HG02623 (cell line): ENCODE data around the gene IDE.
A peak's percentile ranks its signal among the peaks of the same experiment; 100 is the strongest.
"Not testable (repeated sequence)": the region's sequence is repeated elsewhere in the genome, so short reads cannot be mapped to it uniquely, and the experiment has no call there.

Experiments used
- ATAC-seq: cut with Tn5 transposase; IDR thresholded peaks from one replicate; pipeline ENCODE4 v1.9.1; 2021; ENCODE audit warnings: moderate library complexity; ENCODE audit not compliant: unreplicated experiment

The IDE gene

DNA sequence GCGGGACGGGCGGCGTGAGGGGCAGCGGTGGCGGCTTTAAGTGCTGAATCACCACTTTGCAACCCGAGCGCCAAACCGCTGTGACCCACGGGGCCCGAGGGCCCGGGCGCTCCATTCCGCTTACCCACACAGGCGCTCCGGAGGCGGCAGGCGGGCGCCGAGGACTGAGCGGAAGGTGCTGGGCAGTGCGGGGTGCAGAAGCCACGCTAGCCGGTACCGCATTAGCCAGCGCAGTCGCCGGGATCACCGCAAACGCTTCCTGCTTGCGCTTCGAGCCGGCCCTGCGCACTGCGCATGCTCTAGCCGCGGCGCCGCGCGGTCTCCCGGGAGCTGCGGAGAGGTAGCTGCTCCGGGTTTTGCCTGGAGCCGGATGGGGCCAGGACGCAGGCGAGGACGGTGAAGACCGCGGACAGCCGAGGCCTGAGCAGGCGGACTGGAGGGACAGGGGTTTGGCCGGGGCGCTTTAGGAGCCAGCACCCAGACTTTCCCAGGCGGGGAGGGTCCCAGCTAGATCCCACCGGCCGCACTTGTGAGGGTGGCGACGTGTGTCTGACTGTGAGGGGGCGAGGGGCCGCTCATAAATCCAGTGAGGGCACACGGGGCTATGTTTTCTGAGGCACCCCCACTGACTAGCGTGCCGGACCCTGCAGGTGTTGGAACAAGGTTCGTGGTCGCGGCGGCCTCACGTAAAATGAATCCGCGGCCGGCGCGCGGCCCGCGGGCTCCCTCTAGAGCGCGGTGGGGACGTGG is at the start of gene IDE:
Gene IDE (minus strand): TSS at position 296 of the 750 bp plus-strand sequence. CDS start 74 bp downstream, at position 222.
- peak; percentile 56 for ATAC-seq

DNA sequence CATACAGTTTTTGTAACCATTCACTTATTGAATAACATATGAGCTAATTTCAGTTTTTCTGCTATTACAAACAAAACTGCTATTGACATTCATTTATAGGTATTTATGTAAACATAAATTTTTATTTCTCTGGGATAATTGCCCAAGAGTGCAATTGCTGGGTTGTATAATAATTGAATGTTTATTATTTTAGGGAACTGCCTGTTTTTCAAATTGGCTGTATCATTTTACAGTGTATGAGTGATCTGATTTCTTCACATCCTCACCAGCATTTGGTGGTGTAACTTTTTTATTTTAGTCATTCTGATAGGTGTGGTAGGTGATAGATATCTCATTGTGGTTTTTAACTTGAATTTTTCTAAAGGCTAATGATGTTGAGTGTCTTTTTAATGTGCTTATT is 45.5 kb upstream of the IDE start:
- ATAC-seq = no peak

DNA sequence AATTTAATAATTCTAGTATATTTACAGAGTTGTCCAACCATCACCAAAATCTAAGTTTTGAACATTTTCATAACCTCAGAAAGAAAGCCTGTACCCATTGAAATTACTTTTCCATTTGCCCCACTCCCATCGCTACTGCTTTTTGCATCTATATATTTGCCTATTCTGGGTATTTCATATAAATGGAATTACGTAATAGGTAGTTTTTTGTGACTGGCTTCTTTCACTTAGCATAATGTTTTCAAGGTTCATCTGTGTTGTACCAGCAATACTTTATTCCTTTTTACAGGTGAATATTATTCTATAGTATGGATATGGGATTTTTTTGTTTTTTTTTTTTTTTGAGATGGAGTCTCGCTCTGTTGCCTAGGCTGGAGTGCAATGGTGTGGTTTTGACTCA is 41.6 kb upstream of the IDE start:
- ATAC-seq = no peak

DNA sequence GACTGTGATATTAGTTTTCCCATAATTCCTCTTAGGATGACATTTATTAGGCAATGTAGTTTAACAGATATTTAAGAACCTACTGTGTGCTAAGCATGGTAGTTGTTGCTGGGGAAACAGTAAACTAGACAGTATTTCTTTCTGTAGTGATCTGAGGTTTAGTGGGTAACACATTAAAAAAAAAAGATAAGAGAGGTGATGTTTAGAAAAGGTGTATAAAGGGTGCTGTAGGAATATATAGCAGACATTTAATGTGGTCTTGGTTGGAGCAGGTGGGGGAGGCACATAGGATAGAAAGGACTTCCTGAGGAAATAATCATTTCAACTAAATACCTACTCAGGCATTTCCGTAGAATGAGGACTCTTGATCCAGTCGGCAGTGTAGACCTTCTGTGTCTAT is 30.9 kb upstream of the IDE start:
- no peak for ATAC-seq

DNA sequence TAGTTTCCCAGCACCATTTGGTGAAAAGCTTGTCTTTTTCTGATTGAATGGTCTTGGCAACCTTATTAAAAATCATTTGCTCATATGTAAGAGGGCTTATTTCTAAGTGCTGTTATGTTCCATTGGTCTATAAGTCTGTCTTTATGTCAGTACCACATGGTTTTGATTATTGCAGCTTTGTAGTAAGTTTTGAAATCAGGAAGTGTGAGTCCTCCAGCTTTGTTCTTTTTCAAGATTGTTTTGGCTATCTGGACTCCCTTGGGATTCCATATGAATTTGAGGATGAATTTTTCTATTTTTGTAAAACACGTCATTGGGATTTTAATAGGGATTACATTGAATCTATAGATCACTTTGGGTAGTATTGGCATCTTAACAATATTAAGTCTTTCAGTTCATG is 24.4 kb upstream of the IDE start:
- ATAC-seq = no peak

DNA sequence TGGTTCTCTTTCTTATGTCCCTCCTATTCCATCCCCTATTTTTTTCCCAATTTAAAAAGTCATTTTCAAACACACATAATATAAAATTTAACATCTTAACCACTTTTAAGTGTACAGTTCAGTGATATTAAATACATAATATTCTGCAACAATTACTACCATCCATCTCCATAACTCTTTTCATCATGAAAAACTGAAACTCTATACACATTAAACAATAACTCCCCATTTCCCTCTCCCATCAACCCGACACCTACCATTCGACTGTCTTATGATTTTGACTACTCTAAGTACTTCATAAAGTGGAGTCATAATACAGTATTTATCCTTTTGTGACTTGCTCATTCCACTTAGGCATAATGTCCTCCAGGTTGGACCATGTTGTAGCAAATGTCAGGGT is 21.6 kb upstream of the IDE start:
- no peak for ATAC-seq

DNA sequence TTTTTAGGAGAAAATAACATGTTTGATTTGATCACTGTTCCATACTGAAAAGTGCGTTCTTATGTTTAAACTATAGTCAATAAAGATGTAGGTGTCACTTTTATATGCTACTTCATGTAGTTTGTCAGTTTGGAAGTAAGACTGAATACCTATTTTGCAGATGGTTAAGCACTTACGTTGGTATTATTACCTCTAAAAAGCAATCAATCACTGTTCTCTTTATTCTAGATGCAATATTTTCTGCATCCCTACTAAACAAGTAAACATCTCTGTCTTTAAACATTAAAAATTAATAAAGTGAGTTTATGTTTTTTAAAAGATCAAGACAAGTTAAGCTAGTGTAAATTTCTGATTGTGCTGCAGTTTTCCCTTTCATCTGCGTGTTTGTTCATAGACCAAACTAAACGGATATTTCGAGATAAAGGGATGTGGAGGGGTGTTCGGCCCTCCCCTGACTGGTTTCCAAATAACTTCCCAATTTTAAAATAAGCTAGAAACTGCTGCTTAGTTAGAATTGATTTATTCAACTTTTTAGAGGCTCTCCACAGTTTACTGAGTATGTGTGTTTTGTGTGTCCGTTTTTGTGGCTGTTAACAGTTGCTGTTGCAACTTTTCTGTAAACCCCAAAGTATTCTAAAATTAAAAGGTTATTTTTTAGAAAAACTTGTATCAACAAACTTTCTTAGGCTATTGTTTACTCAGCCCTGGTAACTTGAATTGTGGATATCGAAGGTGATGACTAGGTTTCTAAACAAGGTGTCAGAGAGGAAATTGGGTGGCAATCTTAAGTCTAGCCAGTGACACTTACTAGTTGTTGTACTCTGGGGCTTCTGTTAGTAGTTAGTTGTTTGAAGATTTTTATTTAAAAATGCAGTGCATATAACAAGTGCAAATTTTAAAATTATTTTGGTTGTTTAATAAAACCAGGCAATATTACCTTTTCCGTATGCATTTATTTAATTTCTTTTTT is 20.0 kb upstream of the IDE start:
- ATAC-seq = no peak

DNA sequence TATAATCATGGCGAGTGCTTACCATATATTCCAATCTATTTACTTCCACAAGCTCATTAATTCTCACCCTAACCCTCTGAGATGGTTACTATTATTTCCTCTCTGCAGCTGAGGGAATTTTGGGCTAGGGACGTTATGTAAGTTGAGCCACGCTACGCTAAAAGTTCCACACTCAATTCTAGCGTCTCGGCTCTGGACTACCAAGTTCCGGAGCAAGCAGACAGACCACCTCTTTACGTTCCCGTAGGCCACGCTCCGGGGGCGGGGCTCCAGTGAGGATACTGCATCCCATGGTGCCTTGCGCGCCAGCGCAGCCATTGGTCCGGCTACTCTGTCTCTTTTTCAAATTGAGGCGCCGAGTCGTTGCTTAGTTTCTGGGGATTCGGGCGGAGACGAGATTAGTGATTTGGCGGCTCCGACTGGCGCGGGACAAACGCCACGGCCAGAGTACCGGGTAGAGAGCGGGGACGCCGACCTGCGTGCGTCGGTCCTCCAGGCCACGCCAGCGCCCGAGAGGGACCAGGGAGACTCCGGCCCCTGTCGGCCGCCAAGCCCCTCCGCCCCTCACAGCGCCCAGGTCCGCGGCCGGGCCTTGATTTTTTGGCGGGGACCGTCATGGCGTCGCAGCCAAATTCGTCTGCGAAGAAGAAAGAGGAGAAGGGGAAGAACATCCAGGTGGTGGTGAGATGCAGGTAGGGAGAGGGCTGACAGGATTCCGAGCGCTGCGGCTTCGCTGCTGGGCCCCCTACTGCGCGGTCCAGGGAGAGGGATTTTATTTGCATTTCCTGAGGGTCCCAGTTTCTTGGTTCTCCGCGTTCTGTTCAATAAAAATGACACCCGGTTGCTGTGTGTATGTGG is 19.1 kb upstream of the IDE start, which contains the start of gene KIF11:
Gene KIF11 (plus strand): TSS at position 370 of the 858 bp plus-strand sequence. CDS start 246 bp downstream, at position 616.
- peak; percentile 73 for ATAC-seq

DNA sequence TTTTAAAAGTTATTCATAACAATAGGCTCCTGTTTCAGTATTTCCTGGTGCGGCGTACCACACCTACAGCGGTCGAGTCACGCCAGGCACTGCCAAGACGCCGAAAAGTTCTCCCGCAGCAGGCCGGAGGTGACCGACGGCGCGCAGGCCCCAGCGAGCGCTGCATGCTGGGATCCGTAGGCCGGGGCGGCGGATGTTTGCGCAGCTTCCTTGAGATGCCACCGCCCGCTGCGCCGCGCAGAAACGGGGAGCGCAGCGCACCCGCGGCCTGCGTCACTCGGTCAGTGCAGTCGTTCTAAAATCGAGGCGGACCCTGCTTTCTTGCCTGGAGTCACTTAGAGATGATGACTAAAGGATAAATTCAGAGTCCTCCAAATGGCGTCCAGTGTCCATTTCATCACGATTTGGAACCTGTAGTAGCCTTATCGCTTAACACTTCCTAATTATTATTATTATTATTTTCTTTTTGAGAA is 17.7 kb upstream of the IDE start:
- ATAC-seq = peak; percentile 71

DNA sequence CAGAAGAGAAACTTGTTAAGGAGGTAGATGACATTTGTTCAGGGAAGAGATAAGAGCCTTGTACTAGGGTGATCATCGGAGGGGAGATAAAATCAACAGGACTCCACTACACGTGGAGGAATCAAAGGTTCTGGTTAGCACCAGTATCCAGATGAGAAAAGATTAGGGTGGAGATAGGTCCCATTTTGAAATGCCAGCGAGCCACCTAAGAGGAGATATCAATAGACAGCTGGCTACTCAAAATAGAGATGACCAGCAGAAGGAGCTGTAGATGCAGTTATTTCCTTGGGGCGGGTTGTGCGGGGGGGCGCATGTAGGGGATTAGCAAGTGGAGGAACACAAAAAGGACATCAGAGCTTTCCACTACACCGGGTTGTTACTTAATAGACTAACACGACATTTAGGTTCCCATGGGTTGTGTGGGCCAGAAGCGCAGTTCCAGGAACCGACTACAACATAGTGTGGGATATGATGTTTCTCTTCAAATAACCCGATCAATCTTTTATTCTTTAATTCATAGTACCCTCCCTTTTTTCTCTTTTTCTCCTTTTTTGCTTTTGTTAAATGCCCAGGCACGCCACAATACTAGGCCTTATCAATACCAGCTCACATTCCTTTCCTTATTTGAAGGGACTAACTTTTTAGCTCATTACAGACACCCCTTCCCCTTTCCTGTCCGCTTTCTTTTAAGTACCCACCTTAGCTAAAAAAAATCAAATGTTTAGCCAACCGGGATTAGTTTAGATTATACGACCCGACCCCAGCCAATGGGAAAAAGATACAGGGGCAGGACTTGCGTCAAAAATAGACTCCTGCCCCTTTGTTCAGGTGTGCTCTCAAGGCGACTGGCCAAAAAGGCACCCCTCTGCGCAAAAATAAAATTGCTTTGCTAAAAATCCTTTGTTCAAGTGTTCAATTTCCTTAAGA is 17.0 kb upstream of the IDE start:
- peak; percentile 2 for ATAC-seq

DNA sequence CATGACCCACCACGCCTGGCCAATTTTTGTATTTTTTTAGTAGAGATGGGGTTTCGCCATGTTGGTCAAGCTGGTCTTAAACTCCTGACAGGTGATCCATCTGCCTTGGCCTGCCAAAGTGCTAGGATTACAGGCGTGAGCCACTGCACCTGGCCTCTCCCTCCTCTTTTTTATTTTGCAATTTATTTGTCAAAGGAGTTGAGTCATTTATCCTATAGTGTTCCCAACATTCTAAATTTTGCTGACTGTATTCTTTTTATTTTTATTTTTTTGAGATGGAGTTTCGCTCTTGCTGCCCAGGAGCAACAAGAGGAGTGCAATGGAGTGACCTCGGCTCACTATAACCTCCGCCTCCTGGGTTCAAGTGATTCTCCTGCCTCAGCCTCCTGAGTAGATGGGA is 8.5 kb upstream of the IDE start:
- ATAC-seq = not testable (repeated sequence)

DNA sequence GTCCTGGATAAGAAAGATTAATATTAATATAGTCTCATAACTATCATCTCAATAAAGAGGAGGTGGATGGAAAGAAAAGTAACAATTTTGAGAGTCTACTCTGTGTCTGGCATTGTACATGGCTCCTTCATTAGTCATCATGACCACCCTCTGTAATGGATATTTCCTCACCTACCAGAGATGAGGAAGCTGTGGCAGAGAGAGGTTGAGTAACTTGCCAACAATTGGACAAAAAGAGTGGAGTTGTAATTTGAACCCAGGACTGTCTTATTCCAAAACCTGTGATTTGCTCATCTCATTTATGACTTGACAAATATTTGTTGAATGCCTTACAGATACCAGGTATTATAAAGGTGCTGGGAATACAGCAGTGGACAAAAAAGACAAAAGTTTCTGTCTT is 2.1 kb upstream of the IDE start:
- no peak for ATAC-seq

DNA sequence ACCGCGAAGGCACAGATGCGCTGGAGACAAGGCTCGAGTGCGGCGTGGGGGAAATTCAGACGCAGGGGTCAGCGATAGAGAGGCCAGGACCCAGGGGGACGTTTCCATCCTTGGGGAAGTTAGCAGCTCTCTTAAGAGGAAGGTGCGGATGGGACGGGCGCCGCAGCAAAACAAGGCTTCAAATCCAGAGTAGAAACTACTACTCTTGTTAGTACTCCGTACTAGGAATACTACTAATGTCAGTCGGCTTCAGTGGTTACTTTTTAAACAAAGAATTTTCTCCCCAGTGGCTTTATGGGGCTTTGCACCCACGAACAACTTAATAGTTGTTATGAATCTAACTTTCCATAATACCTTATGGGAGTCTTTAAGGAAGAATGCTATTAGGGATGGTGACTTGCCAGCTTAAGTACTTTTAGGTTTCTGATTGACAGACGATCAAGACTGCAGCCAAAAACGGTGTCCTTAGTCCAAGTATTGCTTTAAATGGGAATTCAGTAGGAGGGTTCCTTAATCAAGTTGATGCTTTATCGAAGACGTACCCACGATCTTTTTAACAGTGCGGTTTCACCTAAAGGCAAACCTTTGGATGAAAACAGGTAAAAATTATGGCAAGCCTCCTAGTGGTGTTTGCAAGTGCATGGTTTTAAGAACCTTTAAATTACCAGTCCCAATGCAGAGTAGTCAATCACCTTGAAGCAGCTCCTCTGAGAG is 812 bp upstream of the IDE start:
- ATAC-seq = peak; percentile 6

DNA sequence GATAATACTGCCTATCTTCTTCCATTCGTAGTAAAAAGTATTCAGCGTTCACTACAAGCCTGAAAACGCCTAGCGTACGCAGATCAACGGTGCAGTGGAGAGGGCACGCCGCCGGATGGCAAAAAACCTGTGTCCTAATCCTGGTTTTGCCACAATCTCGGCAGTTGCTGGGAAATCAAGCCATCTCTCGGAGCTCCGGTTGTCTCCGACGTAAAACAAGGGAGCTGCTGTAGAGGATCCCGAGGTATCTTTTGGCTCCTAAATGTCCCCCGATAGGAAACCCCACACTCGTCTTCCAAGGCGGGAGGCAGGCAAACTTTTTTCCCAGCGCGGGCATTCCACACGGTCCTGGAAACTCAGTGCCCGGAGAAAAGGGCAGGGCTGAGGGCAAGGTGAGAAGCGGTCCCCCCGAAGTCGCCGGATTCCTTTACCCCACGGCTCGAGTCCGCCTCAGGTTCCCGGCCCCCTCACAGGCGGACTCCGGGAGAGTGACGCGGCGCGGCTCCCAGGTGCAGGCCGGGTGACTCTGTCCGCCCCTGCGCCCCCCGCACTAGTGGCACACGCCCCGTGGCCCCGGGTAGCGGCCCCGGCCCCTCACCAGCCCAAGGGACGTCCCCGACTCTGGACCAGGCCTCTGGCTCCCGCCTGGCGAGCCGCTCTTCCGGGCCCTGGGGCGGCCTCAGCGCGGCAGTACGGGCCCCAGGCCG is 649 bp downstream of the IDE start:
- peak; percentile 22 for ATAC-seq

DNA sequence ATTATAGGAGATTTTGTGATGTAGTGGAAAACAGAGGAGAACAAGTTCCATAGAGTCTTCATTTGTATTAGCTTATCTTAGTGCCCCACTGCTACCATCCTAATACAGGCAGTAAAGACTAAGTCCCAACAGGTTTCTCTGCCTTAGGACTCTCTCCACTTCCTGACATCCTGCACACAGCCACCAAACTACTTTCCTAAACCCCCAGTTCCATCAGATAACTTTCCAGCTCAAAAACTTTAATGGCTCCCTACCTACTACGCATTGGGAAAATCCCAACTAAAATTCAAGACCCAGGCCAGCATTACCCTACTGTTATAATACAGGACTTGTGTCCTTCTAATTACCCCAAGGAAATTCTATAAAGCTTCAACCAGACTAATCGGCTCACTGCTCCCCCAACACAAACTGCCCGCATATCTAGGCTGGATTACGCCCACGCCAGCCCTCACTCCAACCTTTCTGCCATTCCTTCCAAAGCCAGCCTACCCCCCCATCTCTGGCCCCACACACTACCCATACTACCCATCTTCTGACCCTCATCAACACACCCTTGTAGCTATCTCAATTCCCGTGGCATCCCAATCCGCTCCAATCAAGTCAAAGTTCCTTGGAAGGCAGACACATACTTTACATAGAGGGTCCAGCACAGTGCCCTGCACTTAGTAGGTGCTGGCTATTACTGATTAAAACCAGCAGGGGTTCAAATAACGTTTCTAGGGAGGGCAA is 1.4 kb downstream of the IDE start:
- ATAC-seq = no peak

DNA sequence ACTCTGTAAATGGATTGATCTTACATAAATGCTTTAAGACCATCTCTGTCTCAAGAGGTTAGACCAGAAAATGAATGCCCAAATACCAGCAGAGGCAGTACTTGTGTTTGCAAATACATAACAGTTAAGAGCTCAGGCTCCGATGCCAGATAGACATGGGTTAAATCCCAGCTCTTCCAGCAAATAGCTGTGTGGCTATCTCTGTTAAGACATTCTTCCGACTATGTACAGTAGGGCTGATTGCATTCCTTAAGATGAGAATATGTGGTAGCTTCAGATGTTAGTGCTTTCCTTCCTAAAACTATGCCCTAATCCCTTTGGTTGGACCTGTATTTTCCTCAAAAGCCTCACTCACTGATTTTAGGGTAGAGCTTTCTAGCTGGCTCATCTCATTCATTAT is 2.2 kb downstream of the IDE start:
- no peak for ATAC-seq

DNA sequence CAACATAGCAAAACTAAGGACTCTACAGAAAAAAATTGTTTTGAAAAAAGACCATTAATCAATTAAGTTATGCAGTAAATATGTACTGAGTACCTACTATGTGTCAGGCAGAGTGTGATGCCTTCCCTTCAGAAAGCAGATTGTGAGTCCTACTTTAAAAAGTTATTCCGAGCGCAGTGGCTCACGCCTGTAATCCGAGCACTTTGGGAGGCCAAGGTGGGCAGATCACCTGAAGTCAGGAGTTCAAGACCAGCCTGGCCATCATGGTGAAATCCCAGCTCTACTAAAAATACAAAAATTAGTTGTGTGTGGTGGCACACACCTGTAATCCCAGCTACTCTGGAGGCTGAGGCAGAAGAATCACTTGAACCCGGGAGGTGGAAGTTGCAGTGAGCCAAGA is 4.2 kb downstream of the IDE start:
- ATAC-seq = not testable (repeated sequence)

DNA sequence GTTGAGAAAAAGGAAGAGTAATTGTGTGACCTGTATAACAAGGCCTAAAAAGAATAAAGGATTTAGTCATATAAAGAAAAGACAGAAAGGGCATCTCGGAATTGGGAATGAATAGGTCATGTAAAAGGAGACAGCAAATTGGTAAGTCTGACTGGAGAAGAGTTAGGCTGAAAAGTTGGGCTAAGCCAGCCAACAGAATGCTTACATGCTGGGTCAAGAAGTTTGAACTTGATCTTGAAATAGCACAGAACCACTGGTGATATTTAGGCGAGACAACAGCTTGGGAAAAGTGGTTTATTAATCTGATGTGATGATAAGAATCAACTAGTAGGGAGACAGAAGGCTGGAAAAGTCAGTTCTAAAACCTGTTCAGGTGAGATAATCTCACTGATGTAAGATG is 4.8 kb downstream of the IDE start:
- no peak for ATAC-seq
